Neural crest cell (in vitro differentiated cells): ENCODE results near the gene CPLANE1. TPM values are rescaled to one million over a fixed set of nuclear protein-coding genes. Genes with fewer than 3 reads are reported as not detected.
"Not testable (repeated sequence)": the region's sequence is repeated elsewhere in the genome, so short reads cannot be mapped to it uniquely, and the experiment has no call there.

ENCODE experiments used
- DNase-seq: peaks from one replicate; pipeline ENCODE4 v3.0.0; 2021; ENCODE audit warnings: low read depth, mixed read lengths, low spot score
- H3K27ac Mint-ChIP-seq: one replicate; pipeline ENCODE4 v1.8.0; 2021; ENCODE audit warnings: mild to moderate bottlenecking, mixed read lengths; ENCODE audit not compliant: unreplicated experiment
- H3K27me3 Mint-ChIP-seq: 2 replicates; pipeline ENCODE4 v1.8.0; 2021; ENCODE audit warnings: low read depth, mild to moderate bottlenecking, mixed read lengths
- H3K36me3 Mint-ChIP-seq: 2 replicates; pipeline ENCODE4 v1.8.0; 2021; ENCODE audit warnings: low read depth, mild to moderate bottlenecking, mixed read lengths
- H3K4me1 Mint-ChIP-seq: 2 replicates; pipeline ENCODE4 v1.8.0; 2021; ENCODE audit warnings: mixed read lengths
- H3K4me3 Mint-ChIP-seq: one replicate; pipeline ENCODE4 v1.8.0; 2021; ENCODE audit warnings: mild to moderate bottlenecking, mixed read lengths
- H3K9me3 Mint-ChIP-seq: 2 replicates; pipeline ENCODE4 v1.8.0; 2021; ENCODE audit warnings: mixed read lengths
- long read RNA-seq: library from polyadenylated mRNA; unstranded; transcript quantifications from one replicate; pipeline ENCODE4 v2.0.0, GENCODE V29; 2020
- total RNA-seq: library from RNA; stranded (reverse); gene quantifications from 2 replicates; pipeline ENCODE4 v1.2.1, GENCODE V29; 2021
- TF ChIP-seq, protein P1 (sequence below): fragments of 200-600 bp; sonication (generic); conservative IDR thresholded peaks from 2 replicates; pipeline ENCODE4 v1.5.0; 2021; ENCODE audit warnings: antibody characterized with exemption, mild to moderate bottlenecking

CPLANE1 gene
- total RNA-seq, result 25.8 and 30.2 TPM in 2 replicates
- long read RNA-seq, partial matches to known transcripts, result 8 of 16 reads
- long read RNA-seq, other reads (novel, unspliced or antisense), result 8 of 16 reads

DNA sequence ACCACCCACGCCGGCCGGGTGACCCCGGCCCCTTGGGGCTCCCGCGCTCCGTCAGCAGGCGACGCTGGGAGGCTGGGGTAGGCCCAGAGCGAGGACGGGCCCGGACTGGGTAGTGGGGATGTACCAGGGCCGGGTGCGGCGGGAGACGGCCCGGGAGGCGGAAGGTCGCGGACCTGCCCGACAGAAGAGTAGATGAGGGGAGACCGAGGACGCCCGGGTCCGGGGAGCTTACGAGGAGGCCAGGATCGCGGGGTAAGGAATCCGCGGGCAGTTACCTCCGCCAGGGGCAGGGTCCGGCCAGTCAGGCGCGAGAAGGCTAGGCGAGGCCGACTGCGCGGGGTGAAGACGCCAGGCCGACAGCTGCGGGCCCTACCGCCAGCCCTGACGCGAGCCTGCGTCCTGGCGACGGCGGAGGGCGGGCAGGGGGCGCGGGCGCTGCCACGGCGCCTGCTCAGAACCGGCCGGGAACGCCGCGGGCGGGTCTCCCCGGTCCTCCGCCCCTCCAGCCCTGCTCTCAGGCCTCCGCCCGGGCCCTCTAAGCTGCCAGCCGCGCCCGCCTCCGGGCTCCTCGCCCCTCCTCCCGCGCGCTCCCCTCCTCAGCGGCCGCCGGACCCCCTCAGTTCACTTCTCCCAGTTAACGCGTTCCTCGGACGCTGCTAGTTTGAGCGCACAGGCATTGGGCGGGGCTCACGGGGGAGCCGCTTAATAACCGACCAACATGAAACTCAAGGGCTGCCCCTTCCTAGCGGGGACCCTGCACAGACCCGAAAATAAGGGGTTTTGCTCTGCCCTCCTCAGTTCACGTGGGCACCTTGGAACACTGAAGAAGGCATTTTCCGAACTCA, at the start of gene CPLANE1:
Gene CPLANE1 (minus strand): TSS at position 407 of the 845 bp plus-strand sequence. CDS start 1,678 bp downstream, outside the sequence.
- no peaks in the 10 kb centered on the region for H3K27me3 Mint-ChIP-seq
- peak; percentile 79 for DNase-seq
- H3K36me3 Mint-ChIP-seq, result no peaks in the 10 kb centered on the region
- H3K27ac Mint-ChIP-seq, result peak within 1 kb of the TSS; percentile 93
- H3K4me3 Mint-ChIP-seq, result peak within 1 kb of the TSS; percentile 92
- TF ChIP-seq, protein P1, sequence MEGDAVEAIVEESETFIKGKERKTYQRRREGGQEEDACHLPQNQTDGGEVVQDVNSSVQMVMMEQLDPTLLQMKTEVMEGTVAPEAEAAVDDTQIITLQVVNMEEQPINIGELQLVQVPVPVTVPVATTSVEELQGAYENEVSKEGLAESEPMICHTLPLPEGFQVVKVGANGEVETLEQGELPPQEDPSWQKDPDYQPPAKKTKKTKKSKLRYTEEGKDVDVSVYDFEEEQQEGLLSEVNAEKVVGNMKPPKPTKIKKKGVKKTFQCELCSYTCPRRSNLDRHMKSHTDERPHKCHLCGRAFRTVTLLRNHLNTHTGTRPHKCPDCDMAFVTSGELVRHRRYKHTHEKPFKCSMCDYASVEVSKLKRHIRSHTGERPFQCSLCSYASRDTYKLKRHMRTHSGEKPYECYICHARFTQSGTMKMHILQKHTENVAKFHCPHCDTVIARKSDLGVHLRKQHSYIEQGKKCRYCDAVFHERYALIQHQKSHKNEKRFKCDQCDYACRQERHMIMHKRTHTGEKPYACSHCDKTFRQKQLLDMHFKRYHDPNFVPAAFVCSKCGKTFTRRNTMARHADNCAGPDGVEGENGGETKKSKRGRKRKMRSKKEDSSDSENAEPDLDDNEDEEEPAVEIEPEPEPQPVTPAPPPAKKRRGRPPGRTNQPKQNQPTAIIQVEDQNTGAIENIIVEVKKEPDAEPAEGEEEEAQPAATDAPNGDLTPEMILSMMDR, result peak; percentile 44
- H3K9me3 Mint-ChIP-seq, result no peaks in the 10 kb centered on the region
- peaks cover 31% of the 10 kb centered on the region for H3K4me1 Mint-ChIP-seq

DNA sequence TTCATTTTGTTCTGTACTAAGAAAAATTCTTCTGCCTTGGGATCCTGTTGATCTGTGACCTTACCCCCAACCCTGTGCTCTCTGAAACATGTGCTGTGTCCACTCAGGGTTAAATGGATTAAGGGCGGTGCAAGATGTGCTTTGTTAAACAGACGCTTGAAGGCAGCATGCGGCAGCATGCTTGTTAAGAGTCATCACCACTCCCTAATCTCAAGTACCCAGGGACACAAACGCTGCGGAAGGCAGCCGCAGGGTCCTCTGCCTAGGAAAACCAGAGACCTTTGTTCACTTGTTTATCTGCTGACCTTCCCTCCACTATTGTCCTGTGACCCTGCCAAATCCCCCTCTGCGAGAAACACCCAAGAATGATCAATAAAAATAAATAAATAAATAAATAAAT, 47.1 kb upstream of the CPLANE1 start:
- not testable (repeated sequence) for DNase-seq, H3K9me3 Mint-ChIP-seq, H3K27ac Mint-ChIP-seq, H3K4me3 Mint-ChIP-seq, H3K4me1 Mint-ChIP-seq, H3K27me3 Mint-ChIP-seq
- peaks cover 28% of the 10 kb centered on the region for H3K36me3 Mint-ChIP-seq

DNA sequence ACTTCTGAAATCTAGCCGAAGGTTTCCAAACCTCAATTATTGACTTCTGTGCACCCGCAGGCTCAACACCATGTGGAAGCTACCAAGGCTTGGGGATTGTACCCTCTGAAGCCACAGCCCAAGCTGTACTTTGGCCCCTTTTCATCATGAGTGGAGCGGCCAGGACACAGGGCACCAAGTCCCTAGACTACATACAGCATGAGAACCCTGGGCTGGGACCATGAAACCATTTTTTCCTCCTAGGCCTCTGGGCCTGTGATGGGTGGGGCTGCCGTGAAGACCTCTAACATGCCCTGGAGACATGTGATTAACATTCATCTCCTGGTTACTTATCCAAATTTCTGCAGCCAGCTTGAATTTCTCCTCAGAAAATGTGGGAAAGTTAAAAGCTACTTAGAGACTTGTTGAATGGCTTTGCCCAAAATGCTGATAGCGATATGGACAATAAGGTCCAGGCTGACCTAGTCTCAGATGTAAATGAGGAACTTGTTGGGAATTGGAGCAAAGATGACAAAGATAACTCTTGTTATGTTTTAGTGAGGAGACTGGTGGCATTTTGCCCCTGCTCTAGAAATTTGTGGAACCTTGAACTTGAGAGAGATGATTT, 34.1 kb upstream of the CPLANE1 start:
- H3K9me3 Mint-ChIP-seq, result peaks cover 23% of the 10 kb centered on the region
- H3K27me3 Mint-ChIP-seq, result no peaks in the 10 kb centered on the region
- H3K36me3 Mint-ChIP-seq, result peaks cover 34% of the 10 kb centered on the region
- TF ChIP-seq, protein P1, result no peak
- no peaks in the 10 kb centered on the region for H3K4me1 Mint-ChIP-seq
- no peak overlapping the region for H3K27ac Mint-ChIP-seq
- no peak for DNase-seq
- no peak overlapping the region for H3K4me3 Mint-ChIP-seq

DNA sequence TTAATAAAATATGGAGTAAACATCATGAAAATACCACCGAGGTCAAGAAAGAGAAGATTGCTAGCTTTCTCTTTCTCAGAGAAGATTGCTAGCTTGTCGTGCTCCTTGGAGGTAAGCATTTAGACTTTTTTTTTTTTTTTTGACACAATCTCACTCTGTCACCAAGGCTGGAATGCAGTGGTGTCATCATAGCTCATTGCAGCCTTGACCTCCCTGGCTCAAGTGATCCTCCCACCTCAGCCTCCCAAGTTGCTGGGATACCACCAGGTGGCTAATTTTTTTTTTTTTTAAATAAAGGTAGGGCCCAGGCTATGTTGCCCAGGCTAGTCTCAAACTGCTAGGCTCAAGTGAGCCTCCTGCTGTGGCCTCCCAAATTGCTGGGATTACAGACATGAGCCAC, 26.3 kb upstream of the CPLANE1 start:
- TF ChIP-seq, protein P1, result no peak
- no peaks in the 10 kb centered on the region for H3K27me3 Mint-ChIP-seq

DNA sequence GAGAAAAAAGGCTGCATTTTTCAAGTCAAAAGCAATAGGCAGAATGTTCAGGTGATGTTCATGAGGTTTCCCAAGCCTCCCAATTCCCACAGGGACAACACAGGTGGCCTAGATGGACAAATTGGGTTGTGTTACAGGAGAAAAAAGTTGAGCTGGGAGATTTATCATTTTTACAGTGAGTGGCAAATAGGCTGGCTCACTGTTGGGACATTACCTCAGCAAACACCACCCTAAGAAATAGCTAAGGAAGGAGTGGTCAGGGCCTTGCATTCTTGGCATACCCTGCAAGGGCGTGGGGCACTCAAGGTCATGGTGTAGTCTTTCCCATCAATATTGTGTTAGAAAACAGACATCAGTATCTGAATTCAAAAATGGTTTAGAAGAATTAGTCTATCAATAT, 23.3 kb upstream of the CPLANE1 start:
- TF ChIP-seq, protein P1, result no peak
- H3K4me3 Mint-ChIP-seq, result no peak overlapping the region
- no peak for DNase-seq
- no peaks in the 10 kb centered on the region for H3K27me3 Mint-ChIP-seq
- H3K27ac Mint-ChIP-seq, result no peak overlapping the region
- peaks cover 15% of the 10 kb centered on the region for H3K9me3 Mint-ChIP-seq
- peaks cover 5% of the 10 kb centered on the region for H3K36me3 Mint-ChIP-seq
- no peaks in the 10 kb centered on the region for H3K4me1 Mint-ChIP-seq

More for the DNA sequence above, 26.3 kb upstream of the CPLANE1 start:
- Mint-ChIP-seq H3K4me3 (no peak overlapping the region), H3K9me3 (peaks cover 15% of the 10 kb centered on the region), H3K4me1 (no peaks in the 10 kb centered on the region), H3K36me3 (peaks cover 9% of the 10 kb centered on the region), H3K27ac (no peak overlapping the region)
- DNase-seq, result no peak

DNA sequence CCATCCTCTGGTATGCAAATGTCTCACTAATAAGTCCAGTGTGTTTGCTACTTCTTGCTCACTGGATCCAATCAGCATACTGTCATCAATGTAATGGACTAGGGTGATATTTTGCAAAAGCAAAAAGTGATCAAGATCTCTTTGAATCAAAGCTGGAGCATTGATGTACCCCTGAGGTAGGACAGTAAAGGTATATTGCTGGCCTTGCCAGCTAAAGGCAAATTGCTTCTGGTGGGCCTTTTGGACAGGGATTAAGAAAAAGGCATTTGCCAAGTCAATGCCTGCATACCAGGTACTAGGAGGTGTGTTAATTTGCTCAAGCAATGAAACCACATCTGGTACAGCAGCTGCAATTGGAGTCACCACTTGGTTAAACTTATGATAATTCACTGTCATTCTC, 18.9 kb upstream of the CPLANE1 start:
- not testable (repeated sequence) for H3K4me1 Mint-ChIP-seq, H3K27ac Mint-ChIP-seq, H3K27me3 Mint-ChIP-seq, DNase-seq, H3K4me3 Mint-ChIP-seq, H3K36me3 Mint-ChIP-seq
- peaks cover 26% of the 10 kb centered on the region for H3K9me3 Mint-ChIP-seq
